HG03060 (cell line): ENCODE data around the gene SLC15A3.

ENCODE experiments used
- ATAC-seq: cut with Tn5 transposase; IDR thresholded peaks from one replicate; pipeline ENCODE4 v1.9.1; 2021; ENCODE audit warnings: low read depth, moderate number of reproducible peaks; ENCODE audit not compliant: unreplicated experiment

SLC15A3 gene

DNA sequence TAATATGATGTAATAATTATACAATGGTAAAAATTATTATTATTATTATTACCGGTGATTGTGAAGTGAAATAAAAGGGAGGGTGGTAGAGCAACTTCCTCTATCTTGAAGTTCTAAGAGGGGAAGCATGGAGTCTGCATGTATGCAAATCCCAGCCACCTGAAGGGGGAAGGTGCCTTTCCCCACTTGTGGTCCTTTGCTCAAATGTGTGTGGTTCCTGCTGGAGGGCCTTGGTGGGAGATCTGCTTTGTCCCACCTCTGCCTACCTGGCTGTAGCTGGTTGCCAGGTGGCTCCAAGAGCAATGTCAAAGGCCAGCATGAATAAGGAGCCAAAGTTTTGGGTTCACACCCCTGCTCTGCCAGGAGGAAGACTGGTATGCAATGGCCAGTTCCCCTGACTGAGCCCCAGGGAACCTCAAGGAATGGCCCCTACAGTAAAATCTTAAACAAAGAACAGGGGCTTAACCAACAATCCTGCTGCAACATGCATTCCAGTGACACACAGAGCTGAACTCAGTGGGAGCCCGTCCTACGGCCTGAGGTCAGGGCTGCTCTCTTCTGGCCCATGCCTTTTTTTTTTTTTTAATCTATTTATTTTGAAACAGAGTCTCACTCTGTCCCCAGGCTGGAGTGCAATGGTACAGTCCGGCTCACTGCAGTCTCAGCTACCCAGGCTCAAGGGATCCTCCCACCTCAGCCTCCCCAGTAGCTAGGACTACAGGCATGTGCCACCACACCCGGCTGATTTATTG lies 19.2 kb downstream of the SLC15A3 start:
- ATAC-seq: no peak

- no peak for ATAC-seq
These were observed 20.1 kb downstream of the SLC15A3 start for GRCh38 chr11:60931917-60932316.

GRCh38 chr11:60930394-60930793 lies 21.6 kb downstream of the SLC15A3 start:
- no peak for ATAC-seq

- ATAC-seq: no peak
These were observed 22.2 kb downstream of the SLC15A3 start for GRCh38 chr11:60929764-60930163.

DNA sequence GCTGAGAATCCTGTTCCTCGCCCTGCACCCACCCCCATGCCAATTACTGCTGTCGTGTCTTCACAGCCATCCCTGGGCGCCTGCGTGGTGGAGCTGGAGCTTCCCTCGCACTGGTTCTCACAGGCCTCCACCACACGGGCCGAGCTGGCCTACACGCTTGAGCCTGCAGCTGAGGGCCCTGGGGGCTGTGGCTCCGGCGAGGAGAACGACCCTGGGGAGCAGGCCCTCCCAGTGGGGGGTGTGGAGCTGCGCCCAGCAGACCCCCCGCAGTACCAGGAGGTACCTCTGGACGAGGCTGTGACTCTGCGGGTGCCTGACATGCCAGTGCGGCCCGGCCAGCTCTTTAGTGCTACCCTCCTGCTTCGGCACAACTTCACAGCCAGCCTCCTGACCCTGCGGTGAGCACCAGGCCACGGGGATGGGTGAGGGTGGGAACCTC lies 23.4 kb downstream of the SLC15A3 start:
- ATAC-seq: no peak

- ATAC-seq: no peak
These were observed 24.4 kb downstream of the SLC15A3 start for GRCh38 chr11:60927600-60927999.

DNA sequence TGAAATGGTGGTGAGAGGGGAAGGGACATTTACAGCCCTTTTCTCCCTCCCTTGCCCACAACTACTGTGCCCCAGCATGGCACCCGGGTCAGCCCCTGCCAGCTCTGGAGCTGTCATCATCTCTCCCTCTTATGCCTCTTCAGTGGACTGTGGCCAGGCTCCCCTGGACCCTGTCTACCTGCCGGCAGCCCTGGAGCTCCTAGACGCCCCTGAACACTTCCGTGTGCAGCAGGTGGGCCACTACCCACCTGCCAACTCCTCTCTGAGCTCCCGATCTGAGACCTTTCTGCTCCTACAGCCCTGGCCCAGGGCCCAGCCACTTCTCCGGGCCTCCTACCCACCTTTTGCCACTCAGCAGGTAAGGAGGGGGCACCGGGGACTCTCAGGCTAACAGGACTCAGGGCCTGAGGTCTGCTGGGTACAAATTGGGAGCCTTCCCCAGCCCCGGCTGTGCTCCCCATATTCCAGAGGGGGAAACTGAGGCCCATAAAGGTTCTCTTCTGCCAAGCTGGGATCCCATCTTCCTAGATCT lies 24.8 kb downstream of the SLC15A3 start:
- ATAC-seq: no peak

DNA sequence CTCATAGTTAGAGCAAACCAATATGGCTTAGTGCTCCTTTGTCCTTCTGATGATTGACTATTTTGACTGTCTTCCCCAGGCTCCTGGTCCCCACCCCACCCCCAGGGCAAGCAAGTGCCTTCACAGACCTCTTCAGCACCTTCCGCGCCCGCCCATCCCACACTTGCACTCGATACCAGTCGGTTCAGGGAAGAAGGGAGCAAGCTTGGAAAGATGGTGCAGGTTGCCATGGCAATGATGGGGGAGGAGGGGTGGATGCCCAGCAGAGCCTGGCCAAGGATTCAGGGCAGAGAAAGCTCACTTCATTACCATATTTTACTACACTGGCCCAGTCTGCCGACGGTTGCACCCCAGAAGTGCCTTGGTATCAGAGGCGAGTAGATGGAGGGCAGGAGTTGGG lies 25.5 kb downstream of the SLC15A3 start:
- no peak for ATAC-seq

DNA sequence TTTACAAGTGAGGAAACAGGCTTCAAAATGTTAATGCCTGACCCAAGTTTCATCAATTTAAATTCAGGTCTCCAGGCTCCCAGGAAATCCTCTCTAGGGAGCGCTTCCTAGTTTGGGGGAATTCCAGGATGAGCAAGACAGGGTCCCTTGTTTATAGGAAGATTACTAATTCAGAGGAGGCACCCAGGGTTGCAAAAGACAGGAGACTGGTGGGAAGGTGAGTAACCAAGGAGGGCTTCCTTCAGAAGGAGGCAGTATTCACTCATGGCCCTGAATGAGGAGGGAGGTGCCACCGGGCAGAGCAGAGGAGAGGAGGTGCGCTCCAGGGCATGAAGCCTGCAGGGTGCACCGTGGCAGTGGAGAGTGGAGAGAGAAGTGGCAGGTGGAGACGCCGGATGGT lies 26.1 kb downstream of the SLC15A3 start:
- ATAC-seq: no peak

DNA sequence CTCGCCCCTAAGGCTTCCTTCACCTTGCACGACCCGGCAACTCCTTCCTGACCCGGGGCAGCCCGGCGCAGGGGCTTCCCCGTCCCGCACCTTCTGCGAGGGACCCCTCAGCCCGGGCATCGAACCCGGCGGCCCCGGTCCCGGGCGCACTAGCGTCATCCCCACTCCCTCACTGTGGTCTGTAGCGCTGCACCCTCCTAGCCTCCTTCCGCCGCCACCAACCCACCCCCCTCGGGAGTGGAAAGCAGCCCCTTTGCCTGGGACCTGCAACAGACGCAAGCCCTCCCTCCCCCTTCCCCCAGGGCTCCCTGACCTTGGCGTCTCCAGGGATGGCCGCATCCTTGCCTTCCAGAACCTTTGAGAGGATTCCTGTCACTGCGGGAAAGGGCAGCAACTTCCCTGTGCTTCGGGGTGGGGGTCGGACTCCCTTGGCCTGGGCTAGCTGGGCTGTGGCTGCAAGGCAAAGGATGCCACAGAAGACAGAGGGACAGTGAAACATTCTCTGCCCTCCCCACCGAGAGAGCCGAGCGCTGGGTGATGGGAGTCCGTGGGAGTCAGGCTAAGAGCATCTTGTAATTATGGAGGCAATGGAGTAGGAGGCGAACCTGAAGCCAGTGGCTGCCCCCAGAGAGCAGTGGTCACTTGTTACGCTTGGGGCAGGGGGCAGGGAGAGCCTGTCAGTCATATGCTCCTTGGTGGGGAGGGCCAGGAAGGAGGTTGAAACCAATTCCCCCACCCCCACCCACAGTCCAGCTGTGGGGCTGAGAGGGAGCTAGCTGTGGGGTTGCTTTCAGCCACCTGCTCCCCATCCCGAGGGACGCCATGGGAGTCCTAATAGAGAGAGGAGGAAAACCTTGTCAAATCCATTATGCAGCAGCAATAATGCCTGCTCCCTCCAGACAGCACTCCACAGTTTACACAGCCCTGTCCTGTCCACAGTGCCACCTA lies 26.8 kb downstream of the SLC15A3 start:
- ATAC-seq: no peak

GRCh38 chr11:60924110-60924905 lies 27.7 kb downstream of the SLC15A3 start, which contains the start of gene TMEM132A:
TSS of gene TMEM132A (plus strand) at chr11:60924460. CDS start at chr11:60924634, 174 bp downstream.
- ATAC-seq: no peak

DNA sequence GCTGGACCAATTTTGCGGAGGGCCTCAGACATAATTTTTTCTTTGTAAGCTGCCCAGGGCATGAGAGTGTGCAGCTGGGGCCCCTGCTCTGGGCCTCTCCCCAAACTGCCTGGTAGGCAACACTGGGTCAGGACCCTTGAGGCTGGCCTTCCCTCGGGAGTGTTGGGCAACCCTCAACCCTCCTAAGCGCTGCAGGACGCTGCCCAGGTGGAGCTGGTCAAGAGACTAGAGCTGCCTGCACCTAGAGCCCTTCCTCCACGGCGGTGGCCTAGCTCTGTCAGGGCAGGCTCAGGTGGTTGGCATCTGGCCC lies 28.2 kb downstream of the SLC15A3 start:
- no peak for ATAC-seq

GRCh38 chr11:60923326-60923725 lies 28.6 kb downstream of the SLC15A3 start:
- ATAC-seq: no peak

- ATAC-seq: no peak
These were observed 29.1 kb downstream of the SLC15A3 start for GRCh38 chr11:60922906-60923305.

GRCh38 chr11:60921777-60922335 lies 30.1 kb downstream of the SLC15A3 start:
- ATAC-seq: no peak

DNA sequence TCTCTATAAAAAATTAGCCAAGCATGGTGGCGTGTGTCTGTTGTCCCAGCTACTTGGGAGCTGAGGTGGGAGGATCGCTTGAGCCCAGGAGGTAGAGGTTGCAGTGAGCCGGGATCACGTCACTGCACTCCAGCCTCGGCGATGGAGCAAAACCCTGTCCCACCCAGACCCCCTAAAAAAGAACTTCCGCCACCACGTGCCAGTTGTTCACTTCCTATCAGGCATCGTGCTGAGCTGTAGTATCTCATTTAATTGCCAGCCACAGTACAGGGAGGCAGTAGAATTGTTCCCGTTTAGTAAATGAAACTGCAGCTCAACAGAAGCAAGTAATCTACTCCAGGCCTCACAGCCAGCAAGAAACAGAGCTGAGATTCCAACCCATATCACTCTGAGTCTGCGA lies 30.7 kb downstream of the SLC15A3 start:
- ATAC-seq: no peak

DNA sequence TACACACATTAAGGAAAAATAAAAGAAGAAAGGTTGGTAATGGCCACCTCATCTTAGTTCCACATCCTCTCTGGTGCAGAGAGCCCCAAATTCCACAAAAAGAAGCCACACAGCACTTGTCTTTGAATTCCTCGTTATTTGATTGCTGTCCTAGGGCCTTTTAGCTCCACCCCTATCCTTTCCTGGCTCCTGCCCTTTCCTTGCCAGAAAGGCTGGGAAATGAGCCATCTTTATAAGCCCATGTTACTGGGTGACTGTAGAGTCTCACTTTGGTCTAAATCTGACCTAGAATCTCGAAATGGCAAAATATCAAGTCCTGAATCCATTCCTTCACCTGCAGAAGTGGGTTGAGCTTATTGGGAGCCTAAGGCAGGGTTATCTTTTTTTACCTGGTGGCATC lies 32.0 kb downstream of the SLC15A3 start:
- ATAC-seq: no peak

GRCh38 chr11:60919320-60919719 lies 32.7 kb downstream of the SLC15A3 start:
- no peak for ATAC-seq

DNA sequence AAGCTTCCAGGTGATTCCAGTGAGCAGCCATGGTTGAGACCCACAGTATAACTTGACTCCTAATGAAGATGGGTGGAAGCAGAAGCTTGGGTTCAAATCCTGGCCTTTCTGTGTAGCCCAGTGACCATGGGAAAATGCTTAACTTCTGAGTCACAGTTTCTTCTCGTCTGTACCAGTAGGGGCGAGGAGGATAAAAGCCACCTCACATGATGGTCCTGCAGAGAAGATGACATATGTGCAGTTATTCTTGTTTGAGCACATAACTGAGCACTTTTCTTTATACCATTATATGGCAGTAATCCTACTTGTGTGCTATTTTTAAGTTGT lies 33.1 kb downstream of the SLC15A3 start:
- no peak for ATAC-seq

GRCh38 chr11:60918251-60918938 lies 33.6 kb downstream of the SLC15A3 start:
- no peak for ATAC-seq
